ENCODE results near the gene CCDC83. TPM values are rescaled to one million over a fixed set of nuclear protein-coding genes. Genes with fewer than 3 reads are reported as not detected.

Gene CCDC83
- total and polyA plus RNA-seq, 9 of the 15 experiments (the other 6 are each of a cell fraction or from before 2014, with no cell fraction given), result not detected

GRCh38 chr11:85810871-85811611, 44.1 kb upstream of the CCDC83 start, which contains the start of gene SYTL2:
Gene SYTL2, minus strand, starts transcription at chr11:85811141. Its CDS starts 53,416 bp downstream, at chr11:85757725.
- DNase-seq (ENCODE audit: extremely low read depth in 1 of 4, low spot score in 3 of 4) (peak; percentile 57 to 85 (median 82)), ATAC-seq (peak; percentile 97), FAIRE-seq (no peak)
- ChIA-PET CTCF (ENCODE audit: low intra/inter-chr PET ratio) (no interaction called here), POLR2A (interaction anchor here (0.8 kb wide), 1 partner anchor 20 kb away, joined by 3 read pairs; no protein-coding TSS in a partner anchor)
- no TSS peak for BruUV-seq (replicated peaks)
- Histone ChIP-seq H4K20me1 (replicated peaks; ENCODE audit: control insufficient read depth, insufficient read depth, low read length) (no peaks in the 10 kb centered on the region), H3K4me2 (ENCODE audit: insufficient read depth, low read length) (peak within 1 kb of the TSS; percentile 57), H3K4me3 (peak within 1 kb of the TSS; percentile 25; the same call in 1 of the 2 replicates), H3K79me2 (ENCODE audit: control insufficient read depth, insufficient read depth, low read length) (no peaks in the 10 kb centered on the region), H3K9me1 (ENCODE audit: control insufficient read depth, insufficient read depth, low read length) (no peaks in the 10 kb centered on the region), H3K9me3 (replicated peaks; ENCODE audit: control insufficient read depth, insufficient read depth, low read depth, low read length) (no peaks in the 10 kb centered on the region), H2AFZ (ENCODE audit: low read depth, low read length) (peak within 1 kb of the TSS; percentile 79), H3K9ac (ENCODE audit: insufficient read depth in 1 of 2, low read depth in 2 of 2, low read length in 2 of 2) (peak within 1 kb of the TSS in 1 of 2 experiments; percentile 83; a peak in 2 of 4 replicates), H3K27ac (ENCODE audit: extremely low read depth, low read depth, low read length) (no peak within 1 kb of the TSS), H3K36me3 (ENCODE audit: control insufficient read depth, insufficient read depth, low read length) (no peaks in the 10 kb centered on the region), H3K4me1 (replicated peaks in 1 of 2; ENCODE audit: control insufficient read depth in 2 of 2, insufficient read depth in 2 of 2, low read length in 2 of 2) (peaks cover 9 to 10% of the 10 kb centered on the region in 2 experiments; a peak in 3 of 5 replicates), H3K27me3 (ENCODE audit: control insufficient read depth in 2 of 2, insufficient read depth in 2 of 2, low read length in 2 of 2) (peaks cover 19 to 33% of the 10 kb centered on the region in 2 experiments)
- in situ Hi-C loops (cut with MboI), result no loop called here
- WGBS (ENCODE audit: insufficient coverage, low coverage, missing lambda C conversion rate), result 12% methylated on average over 40 of the region's 72 CpGs
- intact Hi-C loops (cut with micrococcal nuclease), result no loop called here
- TF ChIP-seq BDP1 (IDR thresholded peaks at IDR 0.05; ENCODE audit: insufficient read depth, insufficient read length), result no peak
- TF ChIP-seq RB1 (IDR thresholded peaks at IDR 0.05; ENCODE audit: low read depth), result 0 out of 2 replicates have a peak, but pooled peaks have one; percentile 24
- TF ChIP-seq PURB (CRISPR knock-in tag; IDR thresholded peaks at IDR 0.05; ENCODE audit: low read depth), result no peak
- TF ChIP-seq ZNF717 (CRISPR knock-in tag; IDR thresholded peaks at IDR 0.05), result no peak
- TF ChIP-seq CTCF (IDR thresholded peaks at IDR 0.05 in 2 of 3, conservative IDR thresholded peaks at IDR 0.05 in 1 of 3; ENCODE audit: insufficient read depth in 2 of 3, low read depth in 1 of 3, low read length in 3 of 3), result peak in 1 of 3 experiments; percentile 11; a peak in 1 of 6 replicates
- no peak for TF ChIP-seq CBFA2T2 (conservative IDR thresholded peaks at IDR 0.05)
- TF ChIP-seq GABPB1 (CRISPR knock-in tag; IDR thresholded peaks at IDR 0.05), result no peak
- no peak for TF ChIP-seq POLR2AphosphoS2 (IDR thresholded peaks at IDR 0.05; ENCODE audit: low read length)
- no peak for TF ChIP-seq FOXP4 (CRISPR knock-in tag; IDR thresholded peaks at IDR 0.05; ENCODE audit: borderline replicate concordance)
- TF ChIP-seq LARP7 (IDR thresholded peaks at IDR 0.05), result no peak
- TF ChIP-seq E4F1 (CRISPR knock-in tag; IDR thresholded peaks at IDR 0.05; ENCODE audit: borderline replicate concordance), result no peak
- no peak for TF ChIP-seq GATAD2A (IDR thresholded peaks at IDR 0.05)
- TF ChIP-seq ZBTB5 (IDR thresholded peaks at IDR 0.05), result no peak
- peak; percentile 9; the same call in 1 of the 2 replicates for TF ChIP-seq ZNF316 (IDR thresholded peaks at IDR 0.05)
- TF ChIP-seq ZNF324 (CRISPR knock-in tag; IDR thresholded peaks at IDR 0.05), result no peak

All from K562 (cell line).